Measurements from ENCODE around the gene KRT85.

GRCh38 chr12:52405922-52406385 is 38.7 kb upstream of the KRT85 start, which contains the start of gene KRT82:
- TF ChIP-seq, protein P1, sequence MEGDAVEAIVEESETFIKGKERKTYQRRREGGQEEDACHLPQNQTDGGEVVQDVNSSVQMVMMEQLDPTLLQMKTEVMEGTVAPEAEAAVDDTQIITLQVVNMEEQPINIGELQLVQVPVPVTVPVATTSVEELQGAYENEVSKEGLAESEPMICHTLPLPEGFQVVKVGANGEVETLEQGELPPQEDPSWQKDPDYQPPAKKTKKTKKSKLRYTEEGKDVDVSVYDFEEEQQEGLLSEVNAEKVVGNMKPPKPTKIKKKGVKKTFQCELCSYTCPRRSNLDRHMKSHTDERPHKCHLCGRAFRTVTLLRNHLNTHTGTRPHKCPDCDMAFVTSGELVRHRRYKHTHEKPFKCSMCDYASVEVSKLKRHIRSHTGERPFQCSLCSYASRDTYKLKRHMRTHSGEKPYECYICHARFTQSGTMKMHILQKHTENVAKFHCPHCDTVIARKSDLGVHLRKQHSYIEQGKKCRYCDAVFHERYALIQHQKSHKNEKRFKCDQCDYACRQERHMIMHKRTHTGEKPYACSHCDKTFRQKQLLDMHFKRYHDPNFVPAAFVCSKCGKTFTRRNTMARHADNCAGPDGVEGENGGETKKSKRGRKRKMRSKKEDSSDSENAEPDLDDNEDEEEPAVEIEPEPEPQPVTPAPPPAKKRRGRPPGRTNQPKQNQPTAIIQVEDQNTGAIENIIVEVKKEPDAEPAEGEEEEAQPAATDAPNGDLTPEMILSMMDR (IDR thresholded peaks at IDR 0.05) = no peak
- TF ChIP-seq POLR2AphosphoS5 (IDR thresholded peaks at IDR 0.05) (no peak), POLR2A (IDR thresholded peaks at IDR 0.05; ENCODE audit: low read depth) (no peak)

All from esophagus muscularis mucosa (tissue), 3 donors.